Vagina (tissue), 2 donors: ENCODE measurements around the gene BCL11A.

Experiments used
- CTCF ChIP-seq, 3 experiments: fragments of 450-650 bp in 2 of 3; fragments of 200-600 bp in 1 of 3; sonication (generic) in 1 of 3; IDR thresholded peaks; one replicate each; pipeline ENCODE4 v1.5.1; 2017 to 2019; ENCODE audit warnings: antibody characterized with exemption in 3 of 3, mild to moderate bottlenecking in 2 of 3, moderate library complexity in 2 of 3
- POLR2A ChIP-seq, 2 donors: fragments of 450-650 bp; IDR thresholded peaks; one replicate each; pipeline ENCODE4 v1.6.1; 2017; ENCODE audit warnings: antibody characterized with exemption in 2 of 2, mild to moderate bottlenecking in 2 of 2, moderate library complexity in 2 of 2

DNA sequence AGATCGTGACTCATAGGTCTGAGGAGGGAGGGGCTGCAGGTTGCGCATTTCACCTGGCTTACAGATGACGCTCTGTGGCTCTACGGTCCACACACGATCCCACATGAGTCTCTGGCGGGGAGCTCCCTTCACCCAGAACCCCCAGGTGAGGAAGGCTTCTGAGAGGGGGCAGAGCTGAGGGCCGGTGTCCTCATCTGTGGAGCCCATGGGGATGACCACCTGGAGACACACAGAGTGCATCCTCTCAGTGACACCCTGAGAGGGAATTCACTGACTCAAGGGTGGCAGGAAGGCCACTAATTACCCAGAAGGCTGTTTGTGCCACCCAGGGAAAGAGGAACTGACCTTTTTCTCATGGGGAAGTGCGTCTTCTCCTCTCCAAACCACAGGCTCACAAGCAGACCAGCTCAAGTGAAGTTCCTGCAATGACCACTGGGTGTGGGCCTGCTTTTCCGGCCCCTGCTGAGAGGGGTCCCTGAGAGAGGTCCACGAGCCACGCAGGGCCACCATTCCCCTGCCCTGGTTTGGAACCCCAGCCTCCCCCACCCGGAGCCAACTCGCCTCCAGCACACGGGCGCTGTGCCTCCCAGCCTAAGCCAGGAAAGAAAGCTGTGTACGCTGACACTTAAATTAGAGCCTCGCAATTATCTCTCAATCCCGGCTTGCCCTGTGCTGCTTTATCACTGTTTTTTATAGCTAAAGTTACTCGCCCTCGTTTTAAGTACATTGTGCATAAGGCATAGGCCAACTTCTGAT lies 114.1 kb downstream of the BCL11A start:
- TF ChIP-seq CTCF (IDR thresholded peaks at IDR 0.05), result peak in 1 of 3 experiments; percentile 24
- no peak for TF ChIP-seq POLR2A (IDR thresholded peaks at IDR 0.05)
